Measurements from ENCODE around the gene DNAJB6.
A peak's percentile ranks its signal among the peaks of the same experiment; 100 is the strongest.

Gene DNAJB6

DNA sequence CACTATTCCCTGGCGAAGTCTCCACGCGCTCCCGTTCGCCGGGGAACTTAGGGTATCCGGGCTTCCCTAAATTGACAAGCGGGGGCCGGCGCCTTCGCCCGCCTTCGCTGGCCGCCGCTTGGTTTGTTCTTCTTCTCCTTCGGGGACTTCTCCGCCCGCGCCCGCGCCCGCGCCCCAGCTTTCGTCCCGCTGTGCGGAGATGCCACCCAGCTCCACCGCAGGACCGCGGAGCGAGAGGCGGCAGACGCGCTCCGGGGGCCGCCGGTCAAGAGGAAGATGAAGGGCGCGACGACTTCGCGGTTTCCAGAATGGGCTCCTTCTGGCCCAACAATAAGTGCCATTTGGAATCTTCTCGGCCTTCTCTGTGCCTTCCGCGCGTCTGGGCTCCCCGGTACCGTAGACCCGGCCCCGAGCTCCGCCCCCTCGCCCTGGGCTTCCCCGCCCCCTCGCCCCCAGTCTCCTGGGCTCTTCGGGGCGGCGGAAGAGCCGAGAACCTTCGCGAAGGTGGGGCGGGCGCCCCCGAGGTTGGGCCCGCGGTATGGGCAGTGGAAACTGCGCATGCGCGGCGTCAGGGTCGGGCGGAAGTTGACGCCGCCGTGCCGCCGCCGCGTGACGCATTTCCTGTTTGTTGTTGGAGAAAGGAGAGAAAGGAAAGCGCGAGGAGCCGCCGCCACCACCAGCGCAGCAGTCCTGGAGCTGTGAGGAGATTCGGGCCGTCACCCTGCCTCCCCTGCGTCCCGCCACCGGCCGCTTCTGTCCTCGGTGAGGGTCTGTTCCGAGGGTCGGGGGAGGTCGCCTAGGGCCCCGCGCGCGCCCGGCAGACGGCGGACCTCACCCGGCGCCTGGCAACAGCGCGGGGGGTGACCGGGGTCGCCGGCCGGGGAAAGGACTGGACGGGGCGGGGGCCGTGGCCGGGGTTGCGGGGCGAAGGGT is at the start of gene DNAJB6:
TSS of gene DNAJB6 (plus strand) at position 622 of the 933 bp plus-strand sequence. CDS start 21,569 bp downstream, outside the sequence.
- DNase-seq (ENCODE audit: low spot score) = peak; percentile 96

DNA sequence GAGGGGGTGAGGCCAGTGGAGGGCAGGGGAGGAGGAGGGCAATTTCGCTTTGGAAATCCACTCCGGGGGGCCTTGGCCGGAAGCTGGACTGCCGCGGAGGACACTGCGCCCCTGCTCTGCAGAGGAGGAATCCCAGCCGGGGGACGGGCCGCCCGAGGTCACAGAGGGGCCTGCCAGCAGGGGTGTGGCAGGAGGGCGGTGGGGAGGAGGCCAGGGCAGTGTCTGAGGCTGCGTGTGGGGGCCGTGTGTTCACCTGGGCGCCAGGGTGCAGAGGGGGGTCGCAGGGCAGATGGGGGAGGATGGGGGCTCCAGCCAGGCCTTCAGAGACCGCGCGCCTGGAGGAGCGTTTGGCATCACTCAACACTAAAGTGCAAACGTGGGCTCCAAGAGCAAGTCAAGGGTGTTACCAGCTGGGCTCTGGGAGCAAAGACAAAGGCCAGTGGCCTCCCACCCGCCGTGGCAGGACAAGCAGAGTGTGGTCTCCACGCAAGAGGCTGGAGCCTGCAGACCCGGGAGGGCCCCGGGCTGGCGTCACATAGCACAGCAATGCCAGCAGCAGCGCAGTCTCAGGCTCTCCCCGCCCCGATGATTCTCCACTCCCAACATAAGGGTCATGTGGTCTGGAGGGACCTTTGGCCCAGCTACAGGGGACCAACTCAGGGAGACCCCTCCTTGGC is 45.3 kb upstream of the DNAJB6 start:
- DNase-seq (ENCODE audit: low spot score) = no peak

DNA sequence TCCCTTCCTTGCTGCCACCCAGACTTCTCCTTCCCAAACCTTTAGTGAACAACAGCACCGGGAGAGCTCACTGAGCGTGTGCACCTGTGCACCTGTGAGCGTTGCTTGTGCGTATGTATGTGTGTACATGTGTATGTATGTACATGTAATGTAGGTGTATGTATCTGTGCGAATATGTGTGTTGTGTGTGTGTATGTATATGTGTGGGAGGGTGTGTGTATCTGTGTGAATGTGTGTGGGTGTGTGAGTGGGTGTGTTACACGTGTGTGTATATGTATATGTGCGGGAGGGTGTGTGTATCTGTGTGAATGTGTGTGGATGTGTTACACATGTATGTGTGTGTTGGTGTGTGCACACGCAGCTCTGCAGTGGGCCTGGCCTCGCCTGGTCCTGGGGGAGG is 44.5 kb upstream of the DNAJB6 start:
- no peak for DNase-seq (ENCODE audit: low spot score)

DNA sequence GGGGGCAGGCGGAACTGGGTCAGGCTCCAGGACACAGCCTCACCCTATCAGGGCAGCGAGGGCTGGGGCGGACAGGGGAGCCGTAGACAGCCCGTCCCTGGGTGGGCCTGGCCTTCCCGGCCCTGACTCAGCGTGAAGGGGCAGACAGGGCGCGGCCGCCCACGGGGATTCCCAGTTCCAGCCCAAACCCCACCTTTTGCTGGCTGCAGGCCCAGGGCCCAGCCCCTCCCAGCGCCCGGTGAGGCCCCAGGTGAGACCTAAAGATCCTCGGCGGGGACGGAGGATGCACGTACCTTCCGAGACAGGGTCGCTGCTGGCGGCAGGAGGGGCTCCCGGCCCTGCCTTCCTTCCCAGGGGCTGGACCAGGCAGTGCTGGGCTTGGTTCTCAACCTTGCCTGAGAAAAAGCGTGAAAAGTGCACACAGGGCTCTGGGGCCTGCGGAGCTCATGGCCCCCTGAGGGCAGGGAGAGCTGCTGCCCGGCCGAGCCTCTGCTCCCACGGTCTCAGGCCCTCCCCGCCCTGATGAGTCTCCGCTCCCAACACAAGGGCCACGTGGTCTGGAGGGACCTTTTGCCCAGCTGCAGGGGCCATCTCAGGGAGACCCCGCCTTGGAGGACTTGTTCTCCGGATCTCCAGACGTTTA is 43.9 kb upstream of the DNAJB6 start:
- no peak for DNase-seq (ENCODE audit: low spot score)

DNA sequence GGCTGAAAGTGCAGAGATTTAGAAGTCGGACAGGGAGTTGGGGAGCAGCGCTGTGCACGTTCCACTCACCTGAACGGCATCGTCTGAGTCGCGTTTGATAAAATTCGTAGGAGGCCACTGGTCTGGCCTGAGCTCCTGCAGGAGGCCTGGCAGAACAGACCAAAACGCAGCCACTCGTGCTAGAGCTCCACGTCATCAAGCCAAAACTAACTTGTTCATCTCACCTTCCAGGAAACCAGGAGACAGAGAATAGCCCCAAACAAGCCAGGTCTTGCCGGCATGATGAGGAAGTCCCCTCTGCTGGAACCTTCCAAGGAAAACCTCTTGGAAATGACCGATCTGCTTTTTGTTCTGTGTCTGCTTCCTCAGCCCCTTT is 43.4 kb upstream of the DNAJB6 start:
- DNase-seq (ENCODE audit: low spot score) = no peak

DNA sequence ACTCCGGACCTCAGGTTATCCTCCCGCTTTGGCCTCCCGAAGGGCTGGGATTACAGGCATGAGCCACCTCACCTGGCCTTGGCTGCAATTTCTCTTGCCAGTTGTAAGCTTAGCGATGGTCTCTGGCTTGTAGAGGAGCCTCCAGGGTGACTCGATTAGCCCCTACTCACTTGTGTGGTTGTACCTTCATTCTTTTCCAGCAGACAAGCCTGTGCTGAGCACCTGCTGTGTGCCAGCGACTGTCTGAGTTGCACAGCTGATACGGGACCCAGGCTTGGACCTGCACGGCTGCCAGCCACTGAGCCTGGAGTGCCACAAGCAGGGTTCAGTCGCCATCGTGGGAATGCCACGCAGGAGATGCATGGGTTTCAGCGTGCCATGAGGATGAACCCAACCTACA is 42.0 kb upstream of the DNAJB6 start:
- DNase-seq (ENCODE audit: low spot score) = no peak

DNA sequence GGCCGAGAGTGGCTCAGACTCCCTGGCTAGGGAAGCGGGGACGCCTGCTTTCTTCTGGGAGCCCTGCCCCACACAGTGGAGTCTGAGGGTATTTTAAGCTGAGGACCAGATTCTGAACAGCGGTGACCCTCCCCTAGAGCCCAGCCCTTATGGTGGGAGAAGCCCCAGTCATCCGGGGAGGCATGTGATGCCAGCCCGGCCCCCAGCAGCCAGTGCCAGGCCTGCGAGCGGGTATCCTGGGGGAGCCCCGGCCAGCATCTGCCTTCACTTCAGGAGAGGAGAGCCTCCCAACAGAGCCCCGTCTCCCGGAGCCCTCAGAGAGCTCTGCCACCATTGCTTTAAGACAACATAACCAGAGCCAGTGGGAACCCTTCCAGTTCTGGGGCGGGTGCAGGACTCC is 41.5 kb upstream of the DNAJB6 start:
- no peak for DNase-seq (ENCODE audit: low spot score)

DNA sequence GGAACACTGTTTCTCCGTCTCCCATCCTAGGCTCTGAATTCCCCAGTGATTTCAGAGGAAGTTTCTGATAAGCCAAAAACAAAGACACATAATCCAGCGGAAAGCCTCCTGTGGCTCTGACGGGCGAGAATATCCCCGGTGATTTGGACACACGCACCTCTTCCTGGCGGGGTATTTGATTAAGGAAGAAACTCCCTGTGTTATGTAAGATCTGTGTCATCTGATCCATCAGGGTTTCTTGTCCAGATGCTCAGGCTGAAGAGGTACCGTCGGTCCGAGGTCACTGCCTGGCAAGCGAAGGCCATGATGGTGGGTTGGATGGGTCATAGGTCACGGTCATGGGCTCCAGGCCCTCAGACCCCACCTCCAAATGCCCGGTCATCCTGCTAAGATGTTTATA is 39.6 kb upstream of the DNAJB6 start:
- no peak for DNase-seq (ENCODE audit: low spot score)

DNA sequence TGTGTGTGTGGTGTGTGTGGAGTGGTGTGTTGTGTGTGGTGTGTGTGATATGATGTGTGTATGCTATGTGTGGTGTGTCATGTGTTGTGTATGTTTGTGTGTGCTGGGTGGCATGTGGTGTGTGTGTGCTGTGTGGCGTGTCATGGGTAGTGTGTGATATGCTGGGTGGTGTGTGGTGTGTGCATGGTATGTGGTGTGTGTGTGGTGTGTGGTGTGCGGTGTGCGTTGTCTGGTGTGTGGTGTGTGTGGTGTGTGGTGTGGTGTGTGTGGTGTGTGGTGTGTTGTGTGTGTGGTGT is 37.5 kb upstream of the DNAJB6 start:
- DNase-seq (ENCODE audit: low spot score) = no peak

DNA sequence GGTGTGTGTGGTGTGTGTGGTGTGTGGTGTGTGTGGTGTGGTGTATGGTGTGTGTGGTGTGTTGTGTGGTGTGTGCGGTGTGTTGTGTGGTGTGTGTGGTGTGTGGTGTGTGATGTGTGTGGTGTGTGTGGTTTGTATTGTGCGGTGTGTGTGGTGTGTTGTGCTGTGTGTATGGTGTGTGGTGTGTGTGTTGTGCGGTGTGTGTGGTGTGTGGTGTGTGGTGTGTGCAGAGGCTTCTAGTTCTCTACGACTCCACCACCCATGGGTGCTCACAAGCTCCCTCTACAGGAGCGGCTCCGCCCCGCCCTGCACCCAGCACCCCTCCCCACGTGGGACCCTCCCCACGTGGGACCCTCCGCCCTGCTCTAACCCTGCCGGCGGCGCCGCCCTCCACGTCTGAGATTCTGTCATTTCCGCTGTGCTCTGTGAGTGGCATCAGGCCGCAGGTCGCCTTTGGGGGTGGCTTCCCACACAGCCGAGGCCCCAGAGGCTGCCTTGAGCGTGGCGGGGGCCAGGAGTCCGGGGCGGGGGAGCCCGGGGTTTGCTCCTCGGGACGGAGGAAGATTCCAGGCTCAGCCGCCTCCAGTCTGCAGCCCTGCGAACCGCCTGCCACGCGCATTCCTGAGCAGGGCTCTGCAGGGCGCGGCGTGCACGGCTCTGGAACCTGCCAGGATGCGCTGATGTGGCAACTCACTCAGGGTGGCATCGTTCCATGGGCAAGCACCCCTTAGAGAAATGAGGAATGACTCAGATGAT is 37.0 kb upstream of the DNAJB6 start:
- peak; percentile 51 for DNase-seq (ENCODE audit: low spot score)

DNA sequence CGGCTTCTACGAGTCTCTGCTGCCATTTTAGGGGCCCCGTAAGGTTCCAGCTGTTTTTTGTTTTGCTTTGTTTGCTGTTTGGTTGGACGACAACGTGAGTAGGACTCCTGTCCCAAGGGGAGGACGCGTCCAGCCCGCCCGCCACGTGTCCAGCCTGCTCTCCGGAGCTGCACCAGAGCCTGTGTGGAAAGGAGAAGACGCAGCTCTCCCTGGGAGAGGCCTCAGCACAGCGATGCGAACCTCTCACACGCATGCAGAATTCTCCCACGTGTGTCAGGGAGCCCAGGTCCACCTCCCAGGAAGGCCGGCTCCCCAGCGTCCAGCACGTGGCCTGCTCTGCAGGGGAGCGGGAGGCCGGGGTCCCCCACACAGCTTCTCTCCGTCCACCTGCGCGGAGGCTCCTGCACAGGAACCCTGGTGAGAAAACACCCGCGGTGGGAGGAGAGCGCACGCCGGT is 36.4 kb upstream of the DNAJB6 start:
- DNase-seq (ENCODE audit: low spot score) = no peak

DNA sequence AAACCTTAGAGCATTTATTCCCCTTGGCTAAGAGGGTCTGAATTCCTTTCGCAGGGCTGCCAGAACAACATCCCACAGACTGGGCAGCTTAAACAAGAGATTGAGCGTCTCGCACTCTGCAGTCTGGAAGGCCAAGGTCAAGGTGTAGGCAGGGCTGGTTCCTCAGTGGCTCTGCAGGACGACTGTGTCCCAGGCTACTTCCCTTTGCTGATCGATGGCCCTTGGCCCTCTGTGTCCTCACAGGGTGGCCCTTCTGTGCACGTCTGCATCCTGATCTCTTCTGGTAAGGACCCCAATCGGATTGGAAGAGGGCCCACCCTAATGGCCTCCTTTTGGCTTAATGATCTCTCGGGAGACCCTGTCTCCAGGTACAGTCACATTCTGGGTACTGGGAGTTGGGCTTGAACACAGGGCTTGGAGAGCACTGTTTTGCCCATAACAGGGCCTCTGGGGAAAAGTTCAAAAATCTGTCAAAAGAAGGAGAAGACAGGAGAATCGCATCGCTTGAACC is 35.1 kb upstream of the DNAJB6 start:
- no peak for DNase-seq (ENCODE audit: low spot score)

DNA sequence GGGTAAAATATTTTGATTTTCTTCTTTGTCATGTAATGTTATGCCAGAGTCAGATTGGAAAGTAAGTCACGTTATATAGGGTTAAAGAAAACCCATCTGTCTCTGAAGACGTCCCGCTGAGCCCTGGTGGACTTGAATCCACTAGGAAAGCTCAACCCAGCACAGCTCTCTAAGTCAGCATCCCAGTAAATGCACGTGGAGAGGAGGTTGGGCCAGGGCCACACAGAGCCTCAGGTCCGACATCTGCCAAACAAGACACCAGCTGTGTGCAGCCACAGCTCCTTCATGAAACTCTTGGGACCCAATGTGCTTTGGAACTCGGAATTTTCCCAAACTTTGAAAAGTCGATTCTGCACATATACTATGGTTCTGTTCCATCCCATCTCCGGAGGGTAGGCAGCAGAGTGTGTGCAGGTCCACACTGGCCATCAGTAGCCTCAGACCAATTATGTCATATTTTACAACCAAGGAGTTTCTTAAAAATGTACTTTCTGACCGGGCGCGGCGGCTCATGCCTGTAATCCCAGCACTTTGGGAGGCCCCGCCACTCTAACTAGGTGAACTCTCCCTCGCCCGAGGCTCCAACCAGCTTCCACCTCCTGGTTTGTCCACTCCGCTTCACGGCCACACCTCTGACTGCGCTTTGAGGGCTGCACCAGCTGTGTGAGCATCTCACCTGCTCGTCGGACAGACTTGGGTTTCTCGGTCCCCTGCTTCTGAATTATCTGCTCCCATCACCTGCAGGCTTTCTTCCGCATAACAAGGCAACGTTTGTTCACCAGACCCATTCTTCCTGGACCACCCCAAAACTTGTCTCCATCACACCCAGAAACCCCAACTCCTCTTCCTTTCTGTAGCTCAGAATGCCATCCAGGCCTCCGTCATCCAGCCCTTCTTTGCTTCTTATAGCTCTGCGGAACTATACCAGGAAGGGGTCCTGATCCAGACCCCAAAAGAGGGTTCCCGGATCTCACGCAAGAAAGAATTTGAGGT is 29.7 kb upstream of the DNAJB6 start:
- no peak for DNase-seq (ENCODE audit: low spot score)

DNA sequence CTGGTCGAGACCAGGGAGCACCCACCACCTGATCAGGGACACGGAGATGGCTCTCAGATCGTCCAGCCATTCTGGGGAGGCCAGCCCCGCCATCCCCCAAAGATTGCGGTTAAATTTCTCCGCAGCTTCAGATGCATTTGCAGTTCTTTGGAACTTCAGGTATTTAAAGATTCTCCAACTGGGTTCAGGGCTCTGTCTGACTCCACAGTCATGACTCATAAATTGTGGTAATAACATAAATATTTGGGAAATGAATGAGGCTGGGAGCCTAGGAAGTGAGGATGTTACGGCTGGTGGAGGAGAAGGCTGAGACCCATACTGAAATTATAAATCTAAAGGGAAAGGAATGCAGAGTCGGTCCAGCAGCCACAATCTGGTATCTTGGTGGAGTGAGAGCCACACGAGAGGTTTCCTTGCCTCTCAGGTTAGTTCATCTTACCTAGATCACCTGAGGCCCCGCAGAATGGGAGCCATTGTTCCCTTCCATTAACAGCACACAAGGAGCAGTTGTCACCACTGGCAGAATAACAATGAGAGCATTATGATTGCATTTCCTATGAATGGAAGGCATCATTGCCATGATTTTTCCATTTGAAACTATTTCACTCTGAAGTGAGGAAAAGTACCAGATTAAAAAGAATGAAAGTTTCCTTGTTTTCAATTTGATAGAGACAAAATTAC is 26.7 kb upstream of the DNAJB6 start:
- no peak for DNase-seq (ENCODE audit: low spot score)

DNA sequence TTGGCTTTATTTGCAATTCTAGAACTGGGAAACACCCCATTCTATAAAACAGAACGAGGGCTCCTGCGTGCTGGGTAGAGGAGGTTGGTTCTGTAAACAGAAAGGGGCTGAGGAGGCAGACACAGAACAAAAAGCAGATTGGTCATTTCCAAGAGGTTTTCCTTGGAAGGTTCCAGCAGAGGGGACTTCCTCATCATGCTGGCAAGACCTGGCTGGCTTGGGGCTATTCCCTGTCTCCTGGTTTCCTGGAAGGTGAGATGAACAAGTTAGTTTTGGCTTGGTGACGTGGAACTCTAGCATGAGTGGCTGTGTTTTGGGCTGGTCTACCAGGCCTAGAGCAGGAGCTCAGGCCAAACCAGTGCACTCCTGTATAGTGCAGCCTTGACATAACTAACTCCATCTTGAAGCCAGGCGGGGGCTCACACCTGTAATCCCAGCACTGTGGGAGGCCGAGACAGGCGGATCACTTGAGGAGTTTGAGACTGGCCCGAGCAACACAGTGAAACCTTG is 26.1 kb upstream of the DNAJB6 start:
- no peak for DNase-seq (ENCODE audit: low spot score)

DNA sequence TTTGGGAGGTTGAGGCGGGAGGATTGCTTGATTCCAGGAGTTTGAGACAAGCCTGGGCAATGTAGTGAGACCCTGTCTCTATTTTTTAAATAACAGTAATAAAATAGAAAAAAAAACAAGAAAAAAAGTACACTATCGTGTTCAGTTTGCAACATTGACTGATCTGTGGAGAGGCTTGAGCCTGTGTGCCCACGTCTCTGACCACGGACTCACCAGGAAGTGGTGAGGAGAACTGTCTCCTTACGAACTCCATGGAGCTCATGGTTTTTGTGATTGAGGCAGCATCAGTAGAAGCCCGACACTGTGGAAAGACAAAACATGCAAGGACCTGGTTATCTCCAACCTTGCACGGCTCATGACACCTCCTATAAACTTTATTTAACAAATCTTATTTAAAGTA is 23.9 kb upstream of the DNAJB6 start:
- DNase-seq (ENCODE audit: low spot score) = no peak

DNA sequence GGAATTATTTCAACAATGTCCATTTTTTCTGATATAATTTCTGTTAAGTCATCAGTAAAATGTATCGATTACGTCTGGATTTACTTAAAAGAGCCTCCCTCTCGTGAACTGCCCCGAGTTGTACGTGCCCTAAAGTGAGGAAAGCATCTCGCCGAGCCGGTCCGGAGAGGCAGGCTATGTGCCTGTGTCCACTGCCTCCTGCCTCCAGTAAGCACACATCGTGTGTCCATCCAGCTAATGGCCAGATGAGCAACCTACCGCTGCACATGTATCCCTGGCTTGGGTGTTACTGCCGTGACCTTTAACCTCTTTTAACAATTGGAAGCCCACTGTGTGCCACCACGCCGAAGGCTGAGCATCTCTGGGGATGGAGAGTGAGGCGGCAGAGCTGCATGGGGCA is 23.2 kb upstream of the DNAJB6 start:
- no peak for DNase-seq (ENCODE audit: low spot score)

DNA sequence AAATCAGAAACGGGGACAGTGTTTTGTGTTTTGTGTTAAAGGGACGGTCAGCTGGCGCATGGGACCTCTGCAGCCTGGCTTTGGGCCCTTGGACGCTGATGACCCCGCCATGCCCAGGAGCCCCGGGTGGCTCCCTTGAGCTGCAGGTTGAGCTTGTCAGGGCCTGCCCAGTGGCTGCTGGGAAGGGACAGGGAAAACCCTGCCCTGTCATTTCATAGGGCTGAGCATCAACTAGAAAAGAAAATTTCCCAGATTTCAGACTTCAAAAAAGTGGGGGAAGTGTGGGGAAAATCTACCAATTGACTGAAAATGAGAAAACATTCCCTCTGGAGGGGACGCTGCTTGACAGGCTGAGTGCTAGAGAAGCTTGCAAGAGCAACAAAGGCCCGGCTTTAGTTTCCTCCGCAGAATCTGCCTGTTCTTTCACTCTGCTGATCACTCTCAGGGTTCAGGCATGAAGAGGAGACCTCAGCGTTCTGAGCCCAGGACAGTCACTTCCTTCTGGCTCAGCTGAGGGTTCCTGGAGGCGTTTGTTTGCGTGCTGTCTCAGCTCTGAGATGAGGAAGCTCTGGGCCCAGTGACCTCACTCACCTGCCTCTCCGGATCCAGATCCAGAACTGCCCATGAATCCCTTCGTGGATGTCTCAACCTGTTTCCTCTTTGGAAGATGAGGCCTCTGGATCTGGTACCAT is 18.6 kb upstream of the DNAJB6 start:
- DNase-seq (ENCODE audit: low spot score) = no peak

DNA sequence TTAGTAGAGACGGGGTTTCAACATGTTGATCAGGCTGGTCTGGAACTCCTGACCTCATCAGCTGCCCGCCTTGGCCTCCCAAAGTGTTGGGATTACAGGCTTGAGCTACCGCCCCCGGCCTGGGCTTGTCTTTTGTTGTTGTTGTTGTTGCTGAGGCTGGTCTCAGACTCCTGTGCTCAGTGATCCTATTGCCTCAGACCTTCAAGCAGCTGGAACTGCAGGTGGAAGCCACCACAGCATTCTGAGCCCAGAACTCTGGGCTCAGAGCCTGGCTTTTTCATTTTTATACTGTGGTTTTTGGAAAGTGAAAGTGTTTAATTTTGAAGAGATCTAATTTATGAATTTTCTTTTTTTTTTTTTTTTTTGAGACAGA is 16.2 kb upstream of the DNAJB6 start:
- DNase-seq (ENCODE audit: low spot score) = no peak

DNA sequence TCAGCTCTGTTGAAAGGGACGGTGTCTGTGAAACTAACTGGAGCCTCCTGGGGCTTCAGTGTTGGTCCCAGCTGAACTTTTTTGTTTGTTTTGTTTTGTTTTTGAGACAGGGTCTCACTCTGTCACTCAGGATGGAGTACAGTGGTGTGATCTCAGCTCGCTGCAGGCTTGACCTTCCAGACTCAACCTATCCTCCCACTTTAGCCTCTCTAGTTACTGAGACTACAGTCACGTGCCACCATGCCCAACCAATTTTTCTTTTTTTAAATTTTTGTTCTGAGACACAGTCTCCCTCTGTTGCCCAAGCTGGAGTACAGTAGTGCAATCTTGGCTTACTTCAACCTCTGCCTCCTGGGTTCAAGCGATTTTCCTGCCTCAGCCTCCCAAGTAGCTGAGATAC is 13.4 kb upstream of the DNAJB6 start:
- DNase-seq (ENCODE audit: low spot score) = no peak
